ENCODE data around the gene COL4A1.

COL4A1 gene

GRCh38 chr13:110215606-110216005 lies 91.4 kb downstream of the COL4A1 start:
- Histone ChIP-seq H3K27ac (ENCODE audit: low read depth, low read length) (no peak overlapping the region), H3K23ac (ENCODE audit: low read length) (no peak overlapping the region), H4K5ac (ENCODE audit: low read length) (no peak overlapping the region), H3K36me3 (ENCODE audit: control insufficient read depth, insufficient read depth, low read length) (no peaks in the 10 kb centered on the region), H3K4me3 (ENCODE audit: low read length) (no peak overlapping the region), H2AK5ac (ENCODE audit: low read length) (no peak overlapping the region), H3K79me1 (ENCODE audit: low read length) (no peaks in the 10 kb centered on the region), H3K9ac (ENCODE audit: low read length) (no peak overlapping the region), H3K4me2 (ENCODE audit: low read length) (no peak overlapping the region), H2BK15ac (replicated peaks; ENCODE audit: low read depth) (no peak overlapping the region), H4K8ac (ENCODE audit: low read depth, low read length) (no peak overlapping the region), H3K56ac (ENCODE audit: low read length) (no peak overlapping the region), H3K4me1 (ENCODE audit: control insufficient read depth, low read depth, low read length) (peaks cover 2% of the 10 kb centered on the region), H2BK120ac (ENCODE audit: low read depth, low read length) (no peak overlapping the region), H3K4ac (ENCODE audit: low read depth, low read length) (no peak overlapping the region), H3K79me2 (ENCODE audit: control insufficient read depth, insufficient read depth, low read length) (no peaks in the 10 kb centered on the region), H2BK5ac (ENCODE audit: low read length) (no peak overlapping the region), H3K18ac (ENCODE audit: low read length) (no peak overlapping the region), H3K27me3 (ENCODE audit: insufficient read depth, low read length, poor library complexity) (no peaks in the 10 kb centered on the region)
- no CpG with 5 or more reads among the region's 7 CpGs for WGBS (ENCODE audit: extremely low coverage, insufficient coverage, low lambda C conversion rate)
- DNase-seq, result no peak

GRCh38 chr13:110214637-110215036 lies 92.3 kb downstream of the COL4A1 start:
- no peak overlapping the region for H3K18ac ChIP-seq (ENCODE audit: low read length)
- no peaks in the 10 kb centered on the region for H3K36me3 ChIP-seq (ENCODE audit: control insufficient read depth, insufficient read depth, low read length)
- no peak overlapping the region for H3K23ac ChIP-seq (ENCODE audit: low read length)
- no peaks in the 10 kb centered on the region for H3K79me2 ChIP-seq (ENCODE audit: control insufficient read depth, insufficient read depth, low read length)
- H4K8ac ChIP-seq (ENCODE audit: low read depth, low read length), result no peak overlapping the region
- no peak overlapping the region for H3K9ac ChIP-seq (ENCODE audit: low read length)
- H2AK5ac ChIP-seq (ENCODE audit: low read length), result no peak overlapping the region
- DNase-seq, result no peak
- H2BK120ac ChIP-seq (ENCODE audit: low read depth, low read length), result no peak overlapping the region
- H3K56ac ChIP-seq (ENCODE audit: low read length), result no peak overlapping the region
- no peak overlapping the region for H3K4ac ChIP-seq (ENCODE audit: low read depth, low read length)
- no peak overlapping the region for H3K4me3 ChIP-seq (ENCODE audit: low read length)
- H3K4me1 ChIP-seq (ENCODE audit: control insufficient read depth, low read depth, low read length), result peaks cover 2% of the 10 kb centered on the region
- no peak overlapping the region for H3K27ac ChIP-seq (ENCODE audit: low read depth, low read length)
- H2BK5ac ChIP-seq (ENCODE audit: low read length), result no peak overlapping the region
- H3K4me2 ChIP-seq (ENCODE audit: low read length), result no peak overlapping the region
- no peaks in the 10 kb centered on the region for H3K27me3 ChIP-seq (ENCODE audit: insufficient read depth, low read length, poor library complexity)
- no peak overlapping the region for H4K5ac ChIP-seq (ENCODE audit: low read length)
- H2BK15ac ChIP-seq (replicated peaks; ENCODE audit: low read depth), result no peak overlapping the region
- no peaks in the 10 kb centered on the region for H3K79me1 ChIP-seq (ENCODE audit: low read length)
- no CpG with 5 or more reads among the region's 5 CpGs for WGBS (ENCODE audit: extremely low coverage, insufficient coverage, low lambda C conversion rate)

- H2BK120ac ChIP-seq (ENCODE audit: low read depth, low read length), result no peak overlapping the region
- no peak overlapping the region for H3K9ac ChIP-seq (ENCODE audit: low read length)
- no peak overlapping the region for H3K18ac ChIP-seq (ENCODE audit: low read length)
- no peak overlapping the region for H2AK5ac ChIP-seq (ENCODE audit: low read length)
- no peak overlapping the region for H2BK5ac ChIP-seq (ENCODE audit: low read length)
- WGBS (ENCODE audit: extremely low coverage, insufficient coverage, low lambda C conversion rate), result no CpG with 5 or more reads among the region's 13 CpGs
- H3K23ac ChIP-seq (ENCODE audit: low read length), result no peak overlapping the region
- H4K5ac ChIP-seq (ENCODE audit: low read length), result no peak overlapping the region
- no peak overlapping the region for H3K4me2 ChIP-seq (ENCODE audit: low read length)
- no peak overlapping the region for H3K4ac ChIP-seq (ENCODE audit: low read depth, low read length)
- no peaks in the 10 kb centered on the region for H3K79me1 ChIP-seq (ENCODE audit: low read length)
- peaks cover under 1% of the 10 kb centered on the region for H3K4me1 ChIP-seq (ENCODE audit: control insufficient read depth, low read depth, low read length)
- no peak overlapping the region for H2BK15ac ChIP-seq (replicated peaks; ENCODE audit: low read depth)
- H3K27me3 ChIP-seq (ENCODE audit: insufficient read depth, low read length, poor library complexity), result no peaks in the 10 kb centered on the region
- H3K27ac ChIP-seq (ENCODE audit: low read depth, low read length), result no peak overlapping the region
- no peak overlapping the region for H3K4me3 ChIP-seq (ENCODE audit: low read length)
- H4K8ac ChIP-seq (ENCODE audit: low read depth, low read length), result no peak overlapping the region
- DNase-seq, result peak; percentile 85
- H3K36me3 ChIP-seq (ENCODE audit: control insufficient read depth, insufficient read depth, low read length), result no peaks in the 10 kb centered on the region
- no peak overlapping the region for H3K56ac ChIP-seq (ENCODE audit: low read length)
- no peaks in the 10 kb centered on the region for H3K79me2 ChIP-seq (ENCODE audit: control insufficient read depth, insufficient read depth, low read length)
Observed at GRCh38 chr13:110213461-110214074, 93.4 kb downstream of the COL4A1 start.

- H4K5ac ChIP-seq (ENCODE audit: low read length), result no peak overlapping the region
- H3K4me3 ChIP-seq (ENCODE audit: low read length), result no peak overlapping the region
- H3K18ac ChIP-seq (ENCODE audit: low read length), result no peak overlapping the region
- no peak overlapping the region for H3K4me2 ChIP-seq (ENCODE audit: low read length)
- no peaks in the 10 kb centered on the region for H3K79me1 ChIP-seq (ENCODE audit: low read length)
- H3K23ac ChIP-seq (ENCODE audit: low read length), result no peak overlapping the region
- DNase-seq, result no peak
- no peak overlapping the region for H2BK15ac ChIP-seq (replicated peaks; ENCODE audit: low read depth)
- H3K56ac ChIP-seq (ENCODE audit: low read length), result no peak overlapping the region
- H3K79me2 ChIP-seq (ENCODE audit: control insufficient read depth, insufficient read depth, low read length), result no peaks in the 10 kb centered on the region
- H2BK5ac ChIP-seq (ENCODE audit: low read length), result no peak overlapping the region
- no CpG with 5 or more reads among the region's 9 CpGs for WGBS (ENCODE audit: extremely low coverage, insufficient coverage, low lambda C conversion rate)
- H2AK5ac ChIP-seq (ENCODE audit: low read length), result no peak overlapping the region
- H4K8ac ChIP-seq (ENCODE audit: low read depth, low read length), result no peak overlapping the region
- no peak overlapping the region for H3K9ac ChIP-seq (ENCODE audit: low read length)
- H2BK120ac ChIP-seq (ENCODE audit: low read depth, low read length), result no peak overlapping the region
- H3K4me1 ChIP-seq (ENCODE audit: control insufficient read depth, low read depth, low read length), result no peaks in the 10 kb centered on the region
- H3K27me3 ChIP-seq (ENCODE audit: insufficient read depth, low read length, poor library complexity), result no peaks in the 10 kb centered on the region
- H3K27ac ChIP-seq (ENCODE audit: low read depth, low read length), result no peak overlapping the region
- H3K4ac ChIP-seq (ENCODE audit: low read depth, low read length), result no peak overlapping the region
- H3K36me3 ChIP-seq (ENCODE audit: control insufficient read depth, insufficient read depth, low read length), result no peaks in the 10 kb centered on the region
Observed at GRCh38 chr13:110212529-110212928, 94.4 kb downstream of the COL4A1 start.

GRCh38 chr13:110211735-110212134 lies 95.2 kb downstream of the COL4A1 start:
- Histone ChIP-seq H3K27me3 (ENCODE audit: insufficient read depth, low read length, poor library complexity) (no peaks in the 10 kb centered on the region), H3K4me2 (ENCODE audit: low read length) (no peak overlapping the region), H4K5ac (ENCODE audit: low read length) (no peak overlapping the region), H3K36me3 (ENCODE audit: control insufficient read depth, insufficient read depth, low read length) (no peaks in the 10 kb centered on the region), H3K4me1 (ENCODE audit: control insufficient read depth, low read depth, low read length) (no peaks in the 10 kb centered on the region), H3K56ac (ENCODE audit: low read length) (no peak overlapping the region), H2BK5ac (ENCODE audit: low read length) (no peak overlapping the region), H2BK120ac (ENCODE audit: low read depth, low read length) (no peak overlapping the region), H2AK5ac (ENCODE audit: low read length) (no peak overlapping the region), H3K4me3 (ENCODE audit: low read length) (no peak overlapping the region), H3K27ac (ENCODE audit: low read depth, low read length) (no peak overlapping the region), H2BK15ac (replicated peaks; ENCODE audit: low read depth) (no peak overlapping the region), H3K18ac (ENCODE audit: low read length) (no peak overlapping the region), H3K79me1 (ENCODE audit: low read length) (no peaks in the 10 kb centered on the region), H3K9ac (ENCODE audit: low read length) (no peak overlapping the region), H3K79me2 (ENCODE audit: control insufficient read depth, insufficient read depth, low read length) (no peaks in the 10 kb centered on the region), H4K8ac (ENCODE audit: low read depth, low read length) (no peak overlapping the region), H3K4ac (ENCODE audit: low read depth, low read length) (no peak overlapping the region), H3K23ac (ENCODE audit: low read length) (no peak overlapping the region)
- no CpG with 5 or more reads among the region's 6 CpGs for WGBS (ENCODE audit: extremely low coverage, insufficient coverage, low lambda C conversion rate)
- DNase-seq, result no peak

GRCh38 chr13:110211046-110211445 lies 95.9 kb downstream of the COL4A1 start:
- H4K8ac ChIP-seq (ENCODE audit: low read depth, low read length), result no peak overlapping the region
- no CpG with 5 or more reads among the region's 10 CpGs for WGBS (ENCODE audit: extremely low coverage, insufficient coverage, low lambda C conversion rate)

More at GRCh38 chr13:110211046-110211445, 95.9 kb downstream of the COL4A1 start:
- no peaks in the 10 kb centered on the region for H3K4me1 ChIP-seq (ENCODE audit: control insufficient read depth, low read depth, low read length)
- H3K36me3 ChIP-seq (ENCODE audit: control insufficient read depth, insufficient read depth, low read length), result no peaks in the 10 kb centered on the region
- no peak overlapping the region for H3K4ac ChIP-seq (ENCODE audit: low read depth, low read length)
- H3K9ac ChIP-seq (ENCODE audit: low read length), result no peak overlapping the region
- no peaks in the 10 kb centered on the region for H3K27me3 ChIP-seq (ENCODE audit: insufficient read depth, low read length, poor library complexity)
- no peak overlapping the region for H2BK5ac ChIP-seq (ENCODE audit: low read length)
- no peak overlapping the region for H3K56ac ChIP-seq (ENCODE audit: low read length)
- H3K27ac ChIP-seq (ENCODE audit: low read depth, low read length), result no peak overlapping the region
- no peaks in the 10 kb centered on the region for H3K79me2 ChIP-seq (ENCODE audit: control insufficient read depth, insufficient read depth, low read length)
- no peak overlapping the region for H3K4me3 ChIP-seq (ENCODE audit: low read length)
- no peak overlapping the region for H2AK5ac ChIP-seq (ENCODE audit: low read length)
- H3K18ac ChIP-seq (ENCODE audit: low read length), result no peak overlapping the region
- no peaks in the 10 kb centered on the region for H3K79me1 ChIP-seq (ENCODE audit: low read length)
- no peak overlapping the region for H2BK120ac ChIP-seq (ENCODE audit: low read depth, low read length)
- H2BK15ac ChIP-seq (replicated peaks; ENCODE audit: low read depth), result no peak overlapping the region
- H4K5ac ChIP-seq (ENCODE audit: low read length), result no peak overlapping the region
- no peak for DNase-seq
- no peak overlapping the region for H3K4me2 ChIP-seq (ENCODE audit: low read length)
- H3K23ac ChIP-seq (ENCODE audit: low read length), result no peak overlapping the region
